HepG2 (cell line): Measurements from ENCODE around the gene FRMD5.

Experiments
- BHLHE40 ChIP-seq: IDR thresholded peaks from 2 replicates; pipeline ENCODE4 v1.6.1; 2011; ENCODE audit warnings: low read length, improper control_type of control experiment
- ESRRA ChIP-seq: sonication (generic); formaldehyde crosslinking; IDR thresholded peaks from 2 replicates; pipeline ENCODE4 v1.5.1; 2020; ENCODE audit warnings: mild to moderate bottlenecking, low read depth, missing genetic modification reagents
- HNRNPK ChIP-seq: fragments of 200-400 bp; formaldehyde crosslinking; IDR thresholded peaks from 2 replicates; pipeline ENCODE4 v1.6.1; 2018; ENCODE audit warnings: low read length, low read depth, moderate library complexity, mild to moderate bottlenecking; ENCODE audit not compliant: poor library complexity, severe bottlenecking
- MATR3 ChIP-seq: sonication (generic); formaldehyde crosslinking; IDR thresholded peaks from 2 replicates; pipeline ENCODE4 v1.4.0; 2020; ENCODE audit warnings: missing genetic modification reagents
- MED8 ChIP-seq: sonication (generic); formaldehyde crosslinking; IDR thresholded peaks from 2 replicates; pipeline ENCODE4 v1.8.1; 2023; ENCODE audit warnings: mild to moderate bottlenecking, missing genetic modification reagents; ENCODE audit not compliant: insufficient replicate concordance
- NCOA1 ChIP-seq: sonication (generic); formaldehyde crosslinking; IDR thresholded peaks from 2 replicates; pipeline ENCODE4 v1.9.0; 2021; ENCODE audit warnings: missing genetic modification reagents
- PLRG1 ChIP-seq: fragments of 450-650 bp; conservative IDR thresholded peaks from 2 replicates; pipeline ENCODE4 v1.6.1; 2016
- ZNF83 ChIP-seq: sonication (generic); formaldehyde crosslinking; IDR thresholded peaks from 2 replicates; pipeline ENCODE4 v1.4.0; 2020; ENCODE audit warnings: missing genetic modification reagents, mild to moderate bottlenecking, borderline replicate concordance

DNA sequence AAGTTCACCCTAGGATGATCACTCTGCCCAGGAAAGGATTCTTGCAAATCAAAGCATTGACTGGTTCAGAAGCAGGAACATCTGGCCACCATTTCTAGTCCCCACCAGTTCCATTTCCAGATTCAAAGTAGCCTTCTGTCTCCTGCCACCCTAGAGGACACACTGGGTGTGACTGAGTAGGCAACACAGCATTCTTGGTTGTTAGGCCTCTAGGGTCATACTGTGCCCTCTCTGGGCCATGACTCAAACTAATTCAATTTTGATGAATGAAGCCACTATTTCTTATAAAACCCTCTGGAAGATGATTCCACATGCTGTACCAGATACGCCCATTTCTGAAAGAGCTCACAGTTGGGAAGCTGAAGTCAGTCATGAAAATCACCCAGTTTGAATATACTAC, 298.5 kb downstream of the FRMD5 start:
- TF ChIP-seq ESRRA = no peak
- TF ChIP-seq MATR3 = no peak
- no peak for TF ChIP-seq ZNF83
- no peak for TF ChIP-seq MED8 (CRISPR knock-in tag)
- no peak for TF ChIP-seq NCOA1 (CRISPR knock-in tag)
- no peak for TF ChIP-seq HNRNPK
- TF ChIP-seq BHLHE40 = no peak
- TF ChIP-seq PLRG1 = no peak
